A673 (cell line): ENCODE measurements around the gene VAC14. TPM values are rescaled to one million over a fixed set of nuclear protein-coding genes. Genes with fewer than 3 reads are reported as not detected.

ENCODE experiments used
- BruUV-seq: library from RNA; stranded (reverse); fragments of 400-500 nt; replicated peaks from 2 replicates; lab custom pipeline; 2021; lab: Mats Ljungman, UMichigan
- CTCF ChIA-PET: fragments of 300-600 bp; sonication (Branson Sonifier 250); formaldehyde crosslinking; loops from one replicate; lab custom pipeline; 2022; ENCODE audit warnings: antibody characterized with exemption; lab: Charles Lee
- POLR2A ChIA-PET: fragments of 300-600 bp; sonication (Branson Sonifier 250); formaldehyde crosslinking; loops from one replicate; lab custom pipeline; 2022; ENCODE audit warnings: antibody characterized with exemption; ENCODE audit not compliant: low non-redundant PET; lab: Charles Lee
- DNase-seq: peaks from one replicate; pipeline ENCODE4 v3.0.0-alpha.2; 2015; ENCODE audit warnings: low spot score
- H3K27ac ChIP-seq: fragments of 200-600 bp; sonication (generic); 2 replicates; pipeline ENCODE4 v1.5.1; 2016; ENCODE audit warnings: mixed run types, low read depth, mild to moderate bottlenecking, mixed read lengths, antibody characterized with exemption, low read length; ENCODE audit not compliant: poor library complexity, severe bottlenecking
- H3K27me3 ChIP-seq: fragments of 200-600 bp; sonication (generic); replicated peaks from 2 replicates; pipeline ENCODE4 v1.6.1; 2017; ENCODE audit warnings: mixed run types, low read depth, mild to moderate bottlenecking, mixed read lengths, antibody characterized with exemption, low read length; ENCODE audit not compliant: insufficient read depth, poor library complexity
- H3K36me3 ChIP-seq: fragments of 200-600 bp; sonication (generic); 2 replicates; pipeline ENCODE4 v1.6.1; 2016; ENCODE audit warnings: mixed run types, mild to moderate bottlenecking, mixed read lengths, antibody characterized with exemption, low read length; ENCODE audit not compliant: insufficient read depth, poor library complexity, severe bottlenecking
- H3K4me1 ChIP-seq: fragments of 200-600 bp; sonication (generic); 2 replicates; pipeline ENCODE4 v1.6.1; 2017; ENCODE audit warnings: mixed run types, mild to moderate bottlenecking, mixed read lengths, antibody characterized with exemption, low read length; ENCODE audit not compliant: insufficient read depth, poor library complexity, severe bottlenecking
- H3K4me3 ChIP-seq: fragments of 200-600 bp; sonication (generic); 2 replicates; pipeline ENCODE4 v1.5.1; 2016; ENCODE audit warnings: low read depth, mixed run types, mild to moderate bottlenecking, mixed read lengths, low read length; ENCODE audit not compliant: poor library complexity, severe bottlenecking
- H3K9me3 ChIP-seq: fragments of 200-600 bp; sonication (generic); 2 replicates; pipeline ENCODE4 v1.6.1; 2016; ENCODE audit warnings: mixed run types, low read depth, mild to moderate bottlenecking, mixed read lengths, antibody characterized with exemption, low read length; ENCODE audit not compliant: poor library complexity, severe bottlenecking
- EZH2 ChIP-seq: fragments of 200-600 bp; sonication (generic); IDR thresholded peaks from 2 replicates; pipeline ENCODE4 v1.6.1; 2017; ENCODE audit warnings: borderline replicate concordance, low read depth, mild to moderate bottlenecking, mixed read lengths, antibody characterized with exemption, low read length; ENCODE audit not compliant: poor library complexity, severe bottlenecking
- intact Hi-C: fragments of 100-400 bp; cut with micrococcal nuclease; formaldehyde crosslinking; loops from one replicate; pipeline ENCODE4 v1.10.0; 2022; ENCODE audit not compliant: unreplicated experiment
- total RNA-seq: library from RNA; stranded (reverse); gene quantifications from 2 replicates; pipeline ENCODE4 v1.2.3, GENCODE V29; 2021
- TF ChIP-seq, protein P1 (sequence below): fragments of 300-800, 200-600 bp; sonication (generic); conservative IDR thresholded peaks from 2 replicates; pipeline ENCODE4 v1.5.1; 2017; ENCODE audit warnings: low read depth, mild to moderate bottlenecking, antibody characterized with exemption, low read length, moderate library complexity, mixed read lengths

VAC14 gene
- total RNA-seq, 1 experiment from 2014 or later = 46.6 TPM

DNA sequence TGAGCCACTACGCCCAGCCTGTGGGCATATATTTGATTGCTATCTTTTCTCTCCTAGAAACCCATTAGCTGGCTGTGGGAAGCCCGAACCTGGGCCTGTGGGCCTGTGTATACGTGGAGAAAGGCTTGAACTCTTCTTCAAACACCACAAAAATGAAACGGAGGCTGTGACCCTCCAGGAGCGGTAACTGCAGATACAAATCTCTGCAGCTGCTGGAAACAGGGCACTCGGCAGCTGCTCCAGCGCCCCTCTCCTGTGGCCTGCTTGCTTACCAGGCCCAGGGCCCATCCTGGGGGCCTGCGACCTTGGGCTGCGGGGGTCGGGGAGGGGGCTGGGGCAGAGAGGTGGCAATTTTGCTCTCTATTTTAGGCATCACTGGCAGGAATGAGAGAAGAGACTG lies 87.1 kb downstream of the VAC14 start:
- POLR2A ChIA-PET = no interaction called here

DNA sequence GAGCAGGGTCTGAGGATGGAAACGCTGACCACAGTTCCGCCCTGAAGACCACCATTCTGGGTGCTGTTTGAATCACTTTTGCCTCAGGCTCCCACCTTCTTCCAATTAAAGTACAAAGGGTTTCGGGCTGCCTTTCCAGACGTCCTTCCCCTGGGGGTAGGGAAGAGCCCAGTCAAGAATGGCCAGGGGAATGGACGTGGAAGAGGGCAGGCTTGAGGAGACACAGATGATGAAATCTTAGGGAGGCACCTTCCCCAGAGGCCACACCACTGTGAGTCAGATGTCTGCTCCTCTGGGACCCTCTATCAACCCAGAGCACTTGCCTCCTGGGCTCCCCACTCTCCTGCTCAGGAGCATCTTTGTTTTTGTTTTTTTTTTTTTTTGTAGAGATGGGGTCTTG lies 87.6 kb downstream of the VAC14 start:
- Histone ChIP-seq H3K36me3 (no peaks in the 10 kb centered on the region), H3K27me3 (no peaks in the 10 kb centered on the region), H3K27ac (no peak overlapping the region), H3K9me3 (no peaks in the 10 kb centered on the region), H3K4me1 (peaks cover 16% of the 10 kb centered on the region), H3K4me3 (no peak overlapping the region)
- ChIA-PET POLR2A (no interaction called here), CTCF (no interaction called here)
- no TSS peak for BruUV-seq
- TF ChIP-seq EZH2 = no peak
- TF ChIP-seq, protein P1, sequence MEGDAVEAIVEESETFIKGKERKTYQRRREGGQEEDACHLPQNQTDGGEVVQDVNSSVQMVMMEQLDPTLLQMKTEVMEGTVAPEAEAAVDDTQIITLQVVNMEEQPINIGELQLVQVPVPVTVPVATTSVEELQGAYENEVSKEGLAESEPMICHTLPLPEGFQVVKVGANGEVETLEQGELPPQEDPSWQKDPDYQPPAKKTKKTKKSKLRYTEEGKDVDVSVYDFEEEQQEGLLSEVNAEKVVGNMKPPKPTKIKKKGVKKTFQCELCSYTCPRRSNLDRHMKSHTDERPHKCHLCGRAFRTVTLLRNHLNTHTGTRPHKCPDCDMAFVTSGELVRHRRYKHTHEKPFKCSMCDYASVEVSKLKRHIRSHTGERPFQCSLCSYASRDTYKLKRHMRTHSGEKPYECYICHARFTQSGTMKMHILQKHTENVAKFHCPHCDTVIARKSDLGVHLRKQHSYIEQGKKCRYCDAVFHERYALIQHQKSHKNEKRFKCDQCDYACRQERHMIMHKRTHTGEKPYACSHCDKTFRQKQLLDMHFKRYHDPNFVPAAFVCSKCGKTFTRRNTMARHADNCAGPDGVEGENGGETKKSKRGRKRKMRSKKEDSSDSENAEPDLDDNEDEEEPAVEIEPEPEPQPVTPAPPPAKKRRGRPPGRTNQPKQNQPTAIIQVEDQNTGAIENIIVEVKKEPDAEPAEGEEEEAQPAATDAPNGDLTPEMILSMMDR = no peak
- no peak for DNase-seq
- intact Hi-C loops = no loop called here

More for the DNA sequence above, 87.1 kb downstream of the VAC14 start:
- no TSS peak for BruUV-seq
- Histone ChIP-seq H3K9me3 (no peaks in the 10 kb centered on the region), H3K4me3 (no peak overlapping the region), H3K27me3 (no peaks in the 10 kb centered on the region), H3K36me3 (no peaks in the 10 kb centered on the region), H3K27ac (no peak overlapping the region), H3K4me1 (peaks cover 16% of the 10 kb centered on the region)
- no peak for DNase-seq
- CTCF ChIA-PET = no interaction called here
- TF ChIP-seq, protein P1 = no peak
- TF ChIP-seq EZH2 = no peak
- intact Hi-C loops = no loop called here

DNA sequence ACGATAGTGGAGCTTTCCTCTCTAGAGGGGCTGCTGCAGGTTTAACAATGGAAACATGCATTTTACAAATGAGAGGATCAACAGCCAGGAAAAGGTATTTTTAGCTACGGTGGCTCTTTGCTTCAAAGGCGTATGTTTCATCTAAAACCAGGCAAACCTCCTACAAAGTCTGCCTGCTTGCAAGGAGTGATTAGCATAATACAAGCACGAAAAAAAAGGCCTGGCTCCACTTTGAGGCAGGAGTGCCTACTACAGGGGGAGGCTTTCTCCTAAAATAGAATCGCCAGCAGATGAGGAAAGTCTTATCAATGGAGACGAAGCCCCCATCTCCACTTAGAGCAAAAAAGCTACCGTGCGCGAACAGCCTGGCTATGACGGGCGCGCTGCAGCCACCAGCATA lies 88.0 kb downstream of the VAC14 start:
- ChIA-PET POLR2A (no interaction called here), CTCF (no interaction called here)
- Histone ChIP-seq H3K9me3 (no peaks in the 10 kb centered on the region), H3K27ac (no peak overlapping the region), H3K27me3 (no peaks in the 10 kb centered on the region), H3K36me3 (no peaks in the 10 kb centered on the region), H3K4me3 (no peak overlapping the region), H3K4me1 (peaks cover 16% of the 10 kb centered on the region)
- no TSS peak for BruUV-seq
- TF ChIP-seq, protein P1 = no peak
- TF ChIP-seq EZH2 = no peak
- no peak for DNase-seq
- intact Hi-C loops = no loop called here
